ENCODE results near the gene CLK1. TPM values are rescaled to one million over a fixed set of nuclear protein-coding genes. Genes with fewer than 3 reads are reported as not detected.
"Not testable (repeated sequence)": the region's sequence is repeated elsewhere in the genome, so short reads cannot be mapped to it uniquely, and the experiment has no call there.

The CLK1 gene
- polyA plus RNA-seq, 2 donors = 75.9 to 460 TPM

DNA sequence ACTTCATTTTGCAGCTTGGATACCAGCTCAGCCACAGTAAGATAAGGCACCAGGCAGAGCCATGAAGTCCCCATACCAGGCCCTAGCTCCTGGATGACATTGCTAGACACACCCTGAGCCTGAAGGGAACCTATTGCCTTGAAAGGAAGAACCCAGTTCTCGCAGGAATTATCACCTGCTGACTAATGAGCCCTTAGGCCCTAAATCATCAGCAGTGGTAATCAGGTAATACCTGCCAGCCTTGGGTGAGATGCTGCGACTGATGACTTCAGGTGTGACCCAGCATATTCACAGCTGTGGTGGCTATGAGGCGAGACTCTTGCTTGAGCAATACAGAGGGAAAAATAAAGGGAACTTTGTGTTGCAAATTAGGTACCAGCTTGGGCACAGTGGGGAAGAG is 24.9 kb downstream of the CLK1 start:
- no peaks in the 10 kb centered on the region for H3K36me3 ChIP-seq (ENCODE audit: control insufficient read depth in 2 of 2, insufficient read depth in 2 of 2, low read length in 1 of 2)
- no peaks in the 10 kb centered on the region for H3K4me1 ChIP-seq (ENCODE audit: control insufficient read depth in 2 of 2, insufficient read depth in 2 of 2, low read length in 1 of 2)
- no peaks in the 10 kb centered on the region for H3K9me3 ChIP-seq (ENCODE audit: control insufficient read depth in 2 of 2, insufficient read depth in 1 of 2, low read depth in 1 of 2, low read length in 1 of 2)
- H3K27me3 ChIP-seq (ENCODE audit: control insufficient read depth in 1 of 2, insufficient read depth in 2 of 2, low read length in 2 of 2) = no peaks in the 10 kb centered on the region
- H3K27ac ChIP-seq (ENCODE audit: low read depth in 2 of 2, low read length in 1 of 2) = peak overlapping the region in 1 of 2 donors; percentile 59
- H3K4me3 ChIP-seq (ENCODE audit: low read depth in 1 of 2, low read length in 2 of 2) = no peak overlapping the region
- WGBS, 2 donors = 63 to 67% methylated on average over 3 of the region's 3 CpGs

DNA sequence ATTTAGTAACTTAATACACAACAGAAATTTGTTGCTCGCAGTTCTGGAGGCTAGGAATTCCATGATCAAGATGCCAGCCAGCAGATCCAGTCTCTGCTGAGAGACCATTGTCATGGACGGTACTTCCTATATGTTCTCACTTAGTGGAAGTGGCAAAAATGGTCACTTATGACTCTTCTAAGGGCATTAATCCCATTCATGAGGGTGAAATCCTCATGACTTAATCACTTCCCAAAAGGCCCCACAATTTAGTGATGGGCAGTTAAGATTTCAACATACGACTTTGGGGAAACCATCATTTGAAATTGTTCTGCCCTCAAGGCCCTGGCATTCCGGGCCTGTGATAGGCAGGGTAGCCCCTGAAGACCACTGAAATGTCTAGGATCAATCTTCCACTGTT is 29.8 kb downstream of the CLK1 start:
- no peaks in the 10 kb centered on the region for H3K4me1 ChIP-seq (ENCODE audit: control insufficient read depth in 2 of 2, insufficient read depth in 2 of 2, low read length in 1 of 2)
- H3K27me3 ChIP-seq (ENCODE audit: control insufficient read depth in 1 of 2, insufficient read depth in 2 of 2, low read length in 2 of 2) = no peaks in the 10 kb centered on the region
- no peaks in the 10 kb centered on the region for H3K36me3 ChIP-seq (ENCODE audit: control insufficient read depth in 2 of 2, insufficient read depth in 2 of 2, low read length in 1 of 2)
- no peaks in the 10 kb centered on the region for H3K9me3 ChIP-seq (ENCODE audit: control insufficient read depth in 2 of 2, insufficient read depth in 1 of 2, low read depth in 1 of 2, low read length in 1 of 2)
- WGBS, 2 donors = 87 to 96% methylated on average over 4 of the region's 4 CpGs
- H3K27ac ChIP-seq (ENCODE audit: low read depth in 2 of 2, low read length in 1 of 2) = no peak overlapping the region
- H3K4me3 ChIP-seq (ENCODE audit: low read depth in 1 of 2, low read length in 2 of 2) = no peak overlapping the region

- H3K4me1 ChIP-seq (ENCODE audit: control insufficient read depth in 2 of 2, insufficient read depth in 2 of 2, low read length in 1 of 2) = no peaks in the 10 kb centered on the region
- WGBS, 2 donors = 85 to 92% methylated on average over 2 of the region's 2 CpGs
- H3K4me3 ChIP-seq (ENCODE audit: low read depth in 1 of 2, low read length in 2 of 2) = no peak overlapping the region
- no peaks in the 10 kb centered on the region for H3K36me3 ChIP-seq (ENCODE audit: control insufficient read depth in 2 of 2, insufficient read depth in 2 of 2, low read length in 1 of 2)
- no peaks in the 10 kb centered on the region for H3K9me3 ChIP-seq (ENCODE audit: control insufficient read depth in 2 of 2, insufficient read depth in 1 of 2, low read depth in 1 of 2, low read length in 1 of 2)
- no peaks in the 10 kb centered on the region for H3K27me3 ChIP-seq (ENCODE audit: control insufficient read depth in 1 of 2, insufficient read depth in 2 of 2, low read length in 2 of 2)
- no peak overlapping the region for H3K27ac ChIP-seq (ENCODE audit: low read depth in 2 of 2, low read length in 1 of 2)
Measured at GRCh38 chr2:200829258-200829655, 35.2 kb downstream of the CLK1 start.

DNA sequence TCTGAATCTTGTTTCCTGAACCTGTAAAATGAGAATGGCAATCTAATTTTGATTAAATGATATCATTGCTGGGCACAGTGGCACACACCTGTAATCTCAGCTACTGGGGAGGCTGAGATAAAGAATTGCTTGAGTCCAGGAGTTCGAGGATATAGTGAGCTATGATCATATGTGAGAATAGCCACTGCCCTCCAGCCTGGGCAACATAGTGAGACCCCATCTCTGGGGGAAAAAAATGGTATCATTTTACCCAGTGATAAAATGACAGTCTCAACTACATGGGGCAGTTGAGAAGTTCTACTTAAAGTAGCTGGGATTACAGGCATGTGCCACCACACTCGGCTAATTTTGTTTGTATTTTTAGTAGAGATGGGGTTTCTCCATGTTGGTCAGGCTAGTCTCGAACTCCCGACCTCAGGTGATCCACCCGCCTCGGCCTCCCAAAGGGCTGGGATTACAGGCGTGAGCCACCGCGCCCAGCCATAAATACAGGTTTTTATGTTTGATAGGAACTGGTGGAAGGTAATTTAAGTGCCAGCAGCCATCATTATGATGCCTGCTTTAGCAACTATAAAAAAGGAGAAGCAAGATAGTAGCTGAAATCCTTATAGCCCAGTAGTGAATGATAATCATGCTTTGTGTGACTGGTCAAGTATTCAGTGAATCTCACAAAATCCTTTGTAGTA is 35.7 kb downstream of the CLK1 start:
- Histone ChIP-seq H3K27me3 (ENCODE audit: control insufficient read depth in 1 of 2, insufficient read depth in 2 of 2, low read length in 2 of 2) (no peaks in the 10 kb centered on the region), H3K27ac (ENCODE audit: low read depth in 2 of 2, low read length in 1 of 2) (no peak overlapping the region), H3K36me3 (ENCODE audit: control insufficient read depth in 2 of 2, insufficient read depth in 2 of 2, low read length in 1 of 2) (no peaks in the 10 kb centered on the region), H3K4me3 (ENCODE audit: low read depth in 1 of 2, low read length in 2 of 2) (no peak overlapping the region), H3K9me3 (ENCODE audit: control insufficient read depth in 2 of 2, insufficient read depth in 1 of 2, low read depth in 1 of 2, low read length in 1 of 2) (no peaks in the 10 kb centered on the region), H3K4me1 (ENCODE audit: control insufficient read depth in 2 of 2, insufficient read depth in 2 of 2, low read length in 1 of 2) (no peaks in the 10 kb centered on the region)
- 85 to 95% methylated on average over 9 of the region's 9 CpGs for WGBS, 2 donors

DNA sequence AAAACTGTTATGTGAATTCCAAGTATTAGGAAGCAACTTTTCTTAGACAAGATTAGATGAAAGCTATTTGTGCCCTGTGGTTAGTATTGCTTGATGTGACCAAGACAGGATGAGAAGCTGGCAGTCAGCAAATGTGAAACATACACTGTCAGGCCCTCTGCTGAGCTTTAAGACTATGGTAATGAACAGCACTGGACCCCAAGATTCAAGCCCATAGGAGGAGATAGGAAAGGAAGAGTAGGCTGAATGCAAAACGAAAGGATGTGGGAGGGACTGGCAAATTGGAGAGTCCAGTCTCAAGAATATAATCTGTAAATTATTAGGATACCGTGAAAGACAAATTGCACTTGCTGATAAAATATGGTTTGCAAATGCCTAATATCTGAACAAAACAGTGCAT is 36.4 kb downstream of the CLK1 start:
- no peaks in the 10 kb centered on the region for H3K4me1 ChIP-seq (ENCODE audit: control insufficient read depth in 2 of 2, insufficient read depth in 2 of 2, low read length in 1 of 2)
- H3K36me3 ChIP-seq (ENCODE audit: control insufficient read depth in 2 of 2, insufficient read depth in 2 of 2, low read length in 1 of 2) = no peaks in the 10 kb centered on the region
- 84 to 85% methylated on average over 2 of the region's 2 CpGs for WGBS, 2 donors
- H3K9me3 ChIP-seq (ENCODE audit: control insufficient read depth in 2 of 2, insufficient read depth in 1 of 2, low read depth in 1 of 2, low read length in 1 of 2) = no peaks in the 10 kb centered on the region
- no peak overlapping the region for H3K27ac ChIP-seq (ENCODE audit: low read depth in 2 of 2, low read length in 1 of 2)
- no peak overlapping the region for H3K4me3 ChIP-seq (ENCODE audit: low read depth in 1 of 2, low read length in 2 of 2)
- no peaks in the 10 kb centered on the region for H3K27me3 ChIP-seq (ENCODE audit: control insufficient read depth in 1 of 2, insufficient read depth in 2 of 2, low read length in 2 of 2)

GRCh38 chr2:200821686-200822245 is 42.7 kb downstream of the CLK1 start:
- no peak overlapping the region for H3K27ac ChIP-seq (ENCODE audit: low read depth in 2 of 2, low read length in 1 of 2)
- H3K36me3 ChIP-seq (ENCODE audit: control insufficient read depth in 2 of 2, insufficient read depth in 2 of 2, low read length in 1 of 2) = peaks cover 11 to 20% of the 10 kb centered on the region in 2 donors
- H3K9me3 ChIP-seq (ENCODE audit: control insufficient read depth in 2 of 2, insufficient read depth in 1 of 2, low read depth in 1 of 2, low read length in 1 of 2) = no peaks in the 10 kb centered on the region
- H3K4me3 ChIP-seq (ENCODE audit: low read depth in 1 of 2, low read length in 2 of 2) = no peak overlapping the region
- H3K27me3 ChIP-seq (ENCODE audit: control insufficient read depth in 1 of 2, insufficient read depth in 2 of 2, low read length in 2 of 2) = no peaks in the 10 kb centered on the region
- 89 to 92% methylated on average over 6 of the region's 6 CpGs for WGBS, 2 donors
- no peaks in the 10 kb centered on the region for H3K4me1 ChIP-seq (ENCODE audit: control insufficient read depth in 2 of 2, insufficient read depth in 2 of 2, low read length in 1 of 2)

- Histone ChIP-seq H3K27ac (ENCODE audit: low read depth in 2 of 2, low read length in 1 of 2) (no peak overlapping the region), H3K36me3 (ENCODE audit: control insufficient read depth in 2 of 2, insufficient read depth in 2 of 2, low read length in 1 of 2) (peaks cover 11 to 24% of the 10 kb centered on the region in 2 donors), H3K27me3 (ENCODE audit: control insufficient read depth in 1 of 2, insufficient read depth in 2 of 2, low read length in 2 of 2) (no peaks in the 10 kb centered on the region), H3K4me3 (ENCODE audit: low read depth in 1 of 2, low read length in 2 of 2) (no peak overlapping the region), H3K9me3 (ENCODE audit: control insufficient read depth in 2 of 2, insufficient read depth in 1 of 2, low read depth in 1 of 2, low read length in 1 of 2) (no peaks in the 10 kb centered on the region), H3K4me1 (ENCODE audit: control insufficient read depth in 2 of 2, insufficient read depth in 2 of 2, low read length in 1 of 2) (no peaks in the 10 kb centered on the region)
- WGBS, 2 donors = 93 to 96% methylated on average over 5 of the region's 5 CpGs
Measured at GRCh38 chr2:200820573-200821234, 43.8 kb downstream of the CLK1 start.

GRCh38 chr2:200818732-200819131 is 45.7 kb downstream of the CLK1 start:
- H3K4me3 ChIP-seq (ENCODE audit: low read depth in 1 of 2, low read length in 2 of 2); H3K27me3 ChIP-seq (ENCODE audit: control insufficient read depth in 1 of 2, insufficient read depth in 2 of 2, low read length in 2 of 2); H3K9me3 ChIP-seq (ENCODE audit: control insufficient read depth in 2 of 2, insufficient read depth in 1 of 2, low read depth in 1 of 2, low read length in 1 of 2); H3K4me1 ChIP-seq (ENCODE audit: control insufficient read depth in 2 of 2, insufficient read depth in 2 of 2, low read length in 1 of 2); H3K27ac ChIP-seq (ENCODE audit: low read depth in 2 of 2, low read length in 1 of 2): not testable (repeated sequence)
- WGBS, 2 donors = 78 to 85% methylated on average over 3 of the region's 3 CpGs
- H3K36me3 ChIP-seq (ENCODE audit: control insufficient read depth in 2 of 2, insufficient read depth in 2 of 2, low read length in 1 of 2) = peaks cover 11 to 27% of the 10 kb centered on the region in 2 donors

- Histone ChIP-seq H3K9me3 (ENCODE audit: control insufficient read depth in 2 of 2, insufficient read depth in 1 of 2, low read depth in 1 of 2, low read length in 1 of 2) (no peaks in the 10 kb centered on the region), H3K4me3 (ENCODE audit: low read depth in 1 of 2, low read length in 2 of 2) (peak overlapping the region in 1 of 2 donors; percentile 24), H3K27me3 (ENCODE audit: control insufficient read depth in 1 of 2, insufficient read depth in 2 of 2, low read length in 2 of 2) (no peaks in the 10 kb centered on the region), H3K27ac (ENCODE audit: low read depth in 2 of 2, low read length in 1 of 2) (peak overlapping the region in 1 of 2 donors; percentile 21), H3K36me3 (ENCODE audit: control insufficient read depth in 2 of 2, insufficient read depth in 2 of 2, low read length in 1 of 2) (peaks cover 7 to 16% of the 10 kb centered on the region in 2 donors), H3K4me1 (ENCODE audit: control insufficient read depth in 2 of 2, insufficient read depth in 2 of 2, low read length in 1 of 2) (no peaks in the 10 kb centered on the region)
- WGBS, 2 donors = 77 to 93% methylated on average over 1 of the region's 1 CpG
Measured at GRCh38 chr2:200814917-200815316, 49.5 kb downstream of the CLK1 start.
